Endothelial cell of umbilical vein (primary cell): ENCODE measurements around the gene CYFIP1. TPM values are rescaled to one million over a fixed set of nuclear protein-coding genes. Genes with fewer than 3 reads are reported as not detected.
A peak's percentile ranks its signal among the peaks of the same experiment; 100 is the strongest.

Source experiments
- BruUV-seq: library from RNA; stranded (reverse); fragments of 400-500 nt; replicated peaks from 2 replicates; lab custom pipeline; 2021; lab: Mats Ljungman, UMichigan
- CTCF ChIA-PET: fragments of 300-600, 350-600 bp; sonication (Branson Sonifier 250); formaldehyde crosslinking; loops from one replicate; lab custom pipeline; 2021; ENCODE audit warnings: antibody characterized with exemption, inconsistent platforms; lab: Charles Lee
- POLR2A ChIA-PET: fragments of 300-600, 350-600 bp; sonication (Branson Sonifier 250); formaldehyde crosslinking; loops from one replicate; lab custom pipeline; 2021; ENCODE audit warnings: antibody characterized with exemption, inconsistent platforms; lab: Charles Lee
- DNase-seq: peaks from one replicate; pipeline ENCODE4 v3.0.0-alpha.2; 2011; ENCODE audit warnings: low read depth, low spot score
- FAIRE-seq: peaks from 2 replicates; lab custom pipeline; 2011; peaks lifted over from hg19 to GRCh38; lab: Jason Lieb, UNC
- H2AFZ ChIP-seq: 2 replicates; pipeline ENCODE4 v1.6.0; 2012; ENCODE audit warnings: low read depth, low read length, control low read depth, inconsistent platforms
- H3K27ac ChIP-seq: 2 replicates; pipeline ENCODE4 v1.5.1; 2011; ENCODE audit warnings: low read depth, mild to moderate bottlenecking, control low read depth, low read length, moderate library complexity; ENCODE audit not compliant: insufficient read depth
- H3K27me3 ChIP-seq, 2 experiments: 2 replicates each; pipeline versions ENCODE4 v1.6.0 to v1.6.1; 2011; ENCODE audit warnings: low read length in 2 of 2, mixed read lengths in 1 of 2; ENCODE audit not compliant: control insufficient read depth in 2 of 2, insufficient read depth in 2 of 2
- H3K36me3 ChIP-seq, 2 experiments: 2 replicates in 1 of 2; 3 replicates in 1 of 2; pipeline ENCODE4 v1.5.1; 2011; ENCODE audit warnings: low read length in 2 of 2, mild to moderate bottlenecking in 1 of 2, moderate library complexity in 1 of 2; ENCODE audit not compliant: control insufficient read depth in 2 of 2, insufficient read depth in 2 of 2; ENCODE audit errors: extremely low read depth in 1 of 2
- H3K4me1 ChIP-seq: 3 replicates; pipeline ENCODE4 v1.5.1; 2011; ENCODE audit warnings: mild to moderate bottlenecking, low read length; ENCODE audit not compliant: control insufficient read depth, insufficient read depth; ENCODE audit errors: extremely low read depth
- H3K4me2 ChIP-seq: 2 replicates; pipeline ENCODE4 v1.6.1; 2011; ENCODE audit warnings: low read length, control low read depth, mixed read lengths; ENCODE audit not compliant: insufficient read depth
- H3K4me3 ChIP-seq, 3 experiments: fragments of 200-600 bp in 1 of 3; sonication (generic), shearing (Covaris generic) in 1 of 3; replicated peaks in 1 of 3; 2 replicates each; pipeline ENCODE4 v1.5.1; 2011 to 2016; ENCODE audit warnings: control low read depth in 3 of 3, low read length in 3 of 3, mild to moderate bottlenecking in 2 of 3, inconsistent platforms in 1 of 3, low read depth in 1 of 3, moderate library complexity in 1 of 3; ENCODE audit not compliant: insufficient read depth in 1 of 3
- H3K79me2 ChIP-seq: 2 replicates; pipeline ENCODE4 v1.6.0; 2012; ENCODE audit warnings: low read length, inconsistent platforms; ENCODE audit not compliant: control insufficient read depth, insufficient read depth
- H3K9ac ChIP-seq: replicated peaks from 2 replicates; pipeline ENCODE3; 2011; ENCODE audit warnings: low read length, control low read depth; ENCODE audit not compliant: insufficient read depth; ENCODE audit errors: extremely low read depth
- H3K9me1 ChIP-seq: replicated peaks from 3 replicates; pipeline ENCODE4 v1.6.0; 2011; ENCODE audit warnings: mild to moderate bottlenecking, low read length; ENCODE audit not compliant: control insufficient read depth, insufficient read depth; ENCODE audit errors: extremely low read depth
- H3K9me3 ChIP-seq: replicated peaks from 2 replicates; pipeline ENCODE4 v1.5.1; 2012; ENCODE audit warnings: low read length, inconsistent platforms; ENCODE audit not compliant: control insufficient read depth, insufficient read depth
- H4K20me1 ChIP-seq: replicated peaks from 2 replicates; pipeline ENCODE3; 2011; ENCODE audit warnings: mild to moderate bottlenecking, low read length; ENCODE audit not compliant: control insufficient read depth, insufficient read depth; ENCODE audit errors: extremely low read depth
- CTCF ChIP-seq, 2 donors: IDR thresholded peaks; 1 replicate in 1 of 2; 2 replicates in 1 of 2; pipeline ENCODE4 v1.5.1; 2011; ENCODE audit warnings: low read length in 2 of 2, mild to moderate bottlenecking in 2 of 2, moderate library complexity in 2 of 2, control low read depth in 1 of 2, inconsistent platforms in 1 of 2, low read depth in 1 of 2; ENCODE audit not compliant: insufficient read depth in 1 of 2; ENCODE audit errors: extremely low read depth in 1 of 2
- EZH2 ChIP-seq: IDR thresholded peaks from 2 replicates; pipeline ENCODE4 v1.6.1; 2012; ENCODE audit warnings: borderline replicate concordance, low read depth, mild to moderate bottlenecking, moderate library complexity, low read length, inconsistent platforms; ENCODE audit not compliant: severe bottlenecking
- FOS ChIP-seq: IDR thresholded peaks from 2 replicates; pipeline ENCODE4 v1.6.1; 2011; ENCODE audit warnings: mild to moderate bottlenecking, low read length, moderate library complexity, borderline replicate concordance; ENCODE audit not compliant: insufficient read depth
- GATA2 ChIP-seq: IDR thresholded peaks from 2 replicates; pipeline ENCODE4 v1.7.0; 2011; ENCODE audit warnings: low read depth, mild to moderate bottlenecking, moderate library complexity, mixed read lengths, low read length; ENCODE audit not compliant: insufficient read length, insufficient read depth
- JUN ChIP-seq: IDR thresholded peaks from 2 replicates; pipeline ENCODE4 v1.6.1; 2011; ENCODE audit warnings: borderline replicate concordance, low read depth; ENCODE audit not compliant: insufficient read length, insufficient read depth
- MAX ChIP-seq: IDR thresholded peaks from 2 replicates; pipeline ENCODE4 v1.6.1; 2011; ENCODE audit not compliant: insufficient read depth, insufficient read length
- MYC ChIP-seq: IDR thresholded peaks from one replicate; pipeline ENCODE4 v1.6.1; 2011; ENCODE audit warnings: mild to moderate bottlenecking, low read depth, low read length
- POLR2A ChIP-seq: IDR thresholded peaks from 2 replicates; pipeline ENCODE4 v1.6.1; 2012; ENCODE audit warnings: low read depth, mild to moderate bottlenecking, control low read depth, low read length
- POLR2AphosphoS5 ChIP-seq: IDR thresholded peaks from 2 replicates; pipeline ENCODE4 v1.6.1; 2012; ENCODE audit warnings: low read depth, mild to moderate bottlenecking, control low read depth, low read length, moderate library complexity; ENCODE audit not compliant: insufficient read depth
- dilution Hi-C: fragments of 300-500 bp; cut with MboI; formaldehyde crosslinking; loops from one replicate; pipeline ENCODE4 v1.15.0; 2019; ENCODE audit warnings: low sequenced_read_pairs; ENCODE audit not compliant: extremely low pct_ligation_motif_present
- intact Hi-C: fragments of 100-400 bp; cut with micrococcal nuclease; formaldehyde crosslinking; loops from one replicate; pipeline ENCODE4 v1.10.0; 2022
- polyA plus RNA-seq, 4 experiments: library from polyadenylated mRNA; depleted of rRNA in 3 of 4; stranded (reverse) in 3 of 4; unstranded in 1 of 4; fragments of >200 nt; gene quantifications; 2 replicates each; pipeline versions ENCODE4 v1.2.1 to v1.2.3, GENCODE V29; 2011 to 2012; ENCODE audit warnings: missing spikeins in 1 of 4
- total RNA-seq: library from RNA; stranded (reverse); gene quantifications from 2 replicates; pipeline ENCODE4 v1.2.3, GENCODE V29; 2021

The CYFIP1 gene
- total and polyA plus RNA-seq, 2 donors (not counting 3 experiments of a cell fraction or from before 2014, with no cell fraction given), result 81.4 to 158 TPM

DNA sequence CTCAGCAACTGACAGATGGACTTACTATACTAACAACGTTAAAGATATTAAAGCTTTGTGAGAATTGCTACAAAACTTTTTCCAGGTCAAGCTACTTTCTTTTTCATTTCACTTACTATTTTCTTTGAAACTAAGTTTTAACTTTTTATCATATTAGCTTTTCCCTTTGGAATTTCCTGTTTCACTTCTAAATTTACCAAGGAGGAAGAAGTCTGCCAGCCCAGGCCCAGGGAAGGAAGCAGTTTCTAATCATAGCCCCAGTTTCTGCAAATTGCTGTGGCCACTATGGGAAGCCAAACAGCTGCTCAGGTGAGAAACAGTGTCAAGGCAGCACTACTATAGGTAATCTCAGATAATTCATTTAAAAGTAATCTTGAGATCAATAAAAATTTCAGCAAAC lies 18.4 kb downstream of the CYFIP1 start:
- intact Hi-C loops (loop anchor here (1.0 to 5.0 kb wide), 3 partner anchors 12 to 39 kb away; no protein-coding TSS in a partner anchor), dilution Hi-C loops (no loop called here)
- Histone ChIP-seq H3K4me2 (peak overlapping the region; percentile 53), H4K20me1 (peaks cover 3% of the 10 kb centered on the region), H3K27ac (peak overlapping the region; percentile 45), H3K36me3 (no peaks in the 10 kb centered on the region), H3K4me1 (peaks cover 33% of the 10 kb centered on the region), H3K4me3 (peak overlapping the region in 1 of 3 experiments; percentile 4), H3K9ac (peak overlapping the region; percentile 10), H3K27me3 (no peaks in the 10 kb centered on the region), H3K79me2 (peaks cover 83% of the 10 kb centered on the region), H2AFZ (no peak overlapping the region), H3K9me3 (no peaks in the 10 kb centered on the region), H3K9me1 (no peaks in the 10 kb centered on the region)
- CTCF ChIA-PET, result interaction anchor here (0.7 to 0.9 kb wide), 3 partner anchors 17 to 74 kb away, joined by 3 to 4 read pairs (median 3); partner anchors contain the start of gene CYFIP1
- FAIRE-seq (no peak), DNase-seq (peak; percentile 66)
- no TSS peak for BruUV-seq
- no peak for TF ChIP-seq POLR2A
- TF ChIP-seq CTCF (IDR thresholded peaks at IDR 0.05; ENCODE audit: extremely low read depth in 1 of 2, insufficient read depth in 1 of 2, low read depth in 1 of 2, low read length in 2 of 2), result no peak
- TF ChIP-seq JUN, result peak; percentile 34
- POLR2A ChIA-PET, result no interaction called here

GRCh38 chr15:22960556-22960955 lies 19.6 kb downstream of the CYFIP1 start:
- Histone ChIP-seq H4K20me1 (peaks cover 3% of the 10 kb centered on the region), H3K27me3 (no peaks in the 10 kb centered on the region), H3K27ac (no peak overlapping the region), H3K79me2 (peaks cover 80% of the 10 kb centered on the region), H2AFZ (no peak overlapping the region), H3K4me2 (no peak overlapping the region), H3K36me3 (no peaks in the 10 kb centered on the region), H3K9ac (no peak overlapping the region), H3K9me1 (no peaks in the 10 kb centered on the region), H3K4me1 (peaks cover 36% of the 10 kb centered on the region), H3K9me3 (no peaks in the 10 kb centered on the region), H3K4me3 (no peak overlapping the region)
- BruUV-seq, result no TSS peak
- CTCF ChIA-PET, result no interaction called here
- FAIRE-seq (no peak), DNase-seq (no peak)
- POLR2A ChIA-PET, result no interaction called here
- intact Hi-C loops, result loop anchor here (5.0 kb wide), 1 partner anchor 38 kb away; no protein-coding TSS in a partner anchor
- dilution Hi-C loops, result no loop called here
- no peak for TF ChIP-seq CTCF (IDR thresholded peaks at IDR 0.05; ENCODE audit: extremely low read depth in 1 of 2, insufficient read depth in 1 of 2, low read depth in 1 of 2, low read length in 2 of 2)
- TF ChIP-seq POLR2AphosphoS5, result no peak
- no peak for TF ChIP-seq MAX
- no peak for TF ChIP-seq POLR2A
- TF ChIP-seq GATA2, result no peak
- no peak for TF ChIP-seq EZH2
- no peak for TF ChIP-seq JUN
- TF ChIP-seq MYC, result no peak
- no peak for TF ChIP-seq FOS
